Inferior parietal cortex (tissue), 1 donor: ENCODE results near the gene MMP25.
"Not testable (repeated sequence)": the region's sequence is repeated elsewhere in the genome, so short reads cannot be mapped to it uniquely, and the experiment has no call there.

Experiments used
- DNase-seq: peaks from one replicate; pipeline ENCODE4 v3.0.0-alpha.2; 2016; ENCODE audit errors: extremely low spot score

MMP25 gene

GRCh38 chr16:3073448-3073847 lies 27.1 kb downstream of the MMP25 start:
- DNase-seq, result no peak

GRCh38 chr16:3074860-3075522 lies 28.6 kb downstream of the MMP25 start:
- DNase-seq, result no peak

GRCh38 chr16:3075523-3075915 lies 29.2 kb downstream of the MMP25 start:
- no peak for DNase-seq

- DNase-seq, result not testable (repeated sequence)
Observed at GRCh38 chr16:3075946-3076345, 29.6 kb downstream of the MMP25 start.

- DNase-seq, result no peak
Observed at GRCh38 chr16:3076577-3076976, 30.2 kb downstream of the MMP25 start.

- DNase-seq, result no peak
Observed at GRCh38 chr16:3080024-3080423, 33.7 kb downstream of the MMP25 start.

- DNase-seq, result not testable (repeated sequence)
Observed at GRCh38 chr16:3081957-3082356, 35.6 kb downstream of the MMP25 start.

GRCh38 chr16:3083408-3083807 lies 37.0 kb downstream of the MMP25 start:
- DNase-seq, result not testable (repeated sequence)

- no peak for DNase-seq
Observed at GRCh38 chr16:3084491-3084890, 38.1 kb downstream of the MMP25 start.

GRCh38 chr16:3084969-3085670 lies 38.8 kb downstream of the MMP25 start:
- no peak for DNase-seq

GRCh38 chr16:3085868-3086595 lies 39.7 kb downstream of the MMP25 start:
- DNase-seq, result no peak

- DNase-seq, result no peak
Observed at GRCh38 chr16:3086596-3087242, 40.4 kb downstream of the MMP25 start.

GRCh38 chr16:3087243-3088235 lies 41.2 kb downstream of the MMP25 start:
- DNase-seq, result no peak

GRCh38 chr16:3088450-3088849 lies 42.1 kb downstream of the MMP25 start:
- DNase-seq, result no peak

- no peak for DNase-seq
Observed at GRCh38 chr16:3088925-3089716, 42.8 kb downstream of the MMP25 start.

- no peak for DNase-seq
Observed at GRCh38 chr16:3089717-3090592, 43.6 kb downstream of the MMP25 start.

- DNase-seq, result no peak
Observed at GRCh38 chr16:3091551-3091950, 45.2 kb downstream of the MMP25 start.

- no peak for DNase-seq
Observed at GRCh38 chr16:3092501-3092941, 46.2 kb downstream of the MMP25 start.
